ENCODE measurements around the gene SVIP. TPM values are rescaled to one million over a fixed set of nuclear protein-coding genes. Genes with fewer than 3 reads are reported as not detected.

Gene SVIP
- total and polyA plus RNA-seq, 2 donors from 2014 or later: 29.7 to 42.1 TPM

DNA sequence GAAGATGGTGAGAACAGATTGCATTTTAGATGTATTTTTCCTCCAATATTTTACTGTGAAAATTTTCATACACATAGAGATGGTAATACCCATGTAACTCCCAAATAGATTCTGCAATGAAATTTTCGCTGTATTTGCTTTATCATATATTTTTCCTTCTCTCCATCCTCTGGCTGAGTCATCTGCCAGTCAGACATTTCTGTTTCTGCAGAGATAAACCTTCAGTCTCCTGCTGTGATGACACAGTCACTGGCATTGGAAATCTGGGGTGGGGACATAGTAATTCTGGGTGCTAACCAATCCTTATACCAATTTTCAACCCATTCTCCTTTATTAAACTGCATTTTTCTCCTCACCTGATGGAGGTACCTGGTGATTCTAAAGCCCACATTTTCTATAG is 33.7 kb downstream of the SVIP start:
- Histone ChIP-seq H3K36me3 (ENCODE audit: control insufficient read depth in 2 of 3, insufficient read depth in 3 of 3, low read length in 3 of 3) (no peaks in the 10 kb centered on the region), H3K27me3 (ENCODE audit: control insufficient read depth, insufficient read depth, low read length) (no peaks in the 10 kb centered on the region), H3K9me3 (ENCODE audit: control insufficient read depth in 2 of 3, insufficient read depth in 1 of 3, low read length in 3 of 3) (no peaks in the 10 kb centered on the region), H3K9ac (ENCODE audit: low read length in 3 of 3) (no peak overlapping the region), H3K4me1 (ENCODE audit: control insufficient read depth in 2 of 3, insufficient read depth in 2 of 3, low read depth in 1 of 3, low read length in 3 of 3) (no peaks in the 10 kb centered on the region), H3K4me3 (ENCODE audit: low read length in 3 of 3) (no peak overlapping the region), H3K27ac (ENCODE audit: low read depth in 2 of 2, low read length in 2 of 2) (no peak overlapping the region)
- TF ChIP-seq, protein P1, sequence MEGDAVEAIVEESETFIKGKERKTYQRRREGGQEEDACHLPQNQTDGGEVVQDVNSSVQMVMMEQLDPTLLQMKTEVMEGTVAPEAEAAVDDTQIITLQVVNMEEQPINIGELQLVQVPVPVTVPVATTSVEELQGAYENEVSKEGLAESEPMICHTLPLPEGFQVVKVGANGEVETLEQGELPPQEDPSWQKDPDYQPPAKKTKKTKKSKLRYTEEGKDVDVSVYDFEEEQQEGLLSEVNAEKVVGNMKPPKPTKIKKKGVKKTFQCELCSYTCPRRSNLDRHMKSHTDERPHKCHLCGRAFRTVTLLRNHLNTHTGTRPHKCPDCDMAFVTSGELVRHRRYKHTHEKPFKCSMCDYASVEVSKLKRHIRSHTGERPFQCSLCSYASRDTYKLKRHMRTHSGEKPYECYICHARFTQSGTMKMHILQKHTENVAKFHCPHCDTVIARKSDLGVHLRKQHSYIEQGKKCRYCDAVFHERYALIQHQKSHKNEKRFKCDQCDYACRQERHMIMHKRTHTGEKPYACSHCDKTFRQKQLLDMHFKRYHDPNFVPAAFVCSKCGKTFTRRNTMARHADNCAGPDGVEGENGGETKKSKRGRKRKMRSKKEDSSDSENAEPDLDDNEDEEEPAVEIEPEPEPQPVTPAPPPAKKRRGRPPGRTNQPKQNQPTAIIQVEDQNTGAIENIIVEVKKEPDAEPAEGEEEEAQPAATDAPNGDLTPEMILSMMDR (IDR thresholded peaks at IDR 0.05; ENCODE audit: borderline replicate concordance, extremely low read depth, insufficient read depth): no peak
- FAIRE-seq (no peak), DNase-seq (no peak)
- intact Hi-C loops (cut with DNase I): no loop called here

DNA sequence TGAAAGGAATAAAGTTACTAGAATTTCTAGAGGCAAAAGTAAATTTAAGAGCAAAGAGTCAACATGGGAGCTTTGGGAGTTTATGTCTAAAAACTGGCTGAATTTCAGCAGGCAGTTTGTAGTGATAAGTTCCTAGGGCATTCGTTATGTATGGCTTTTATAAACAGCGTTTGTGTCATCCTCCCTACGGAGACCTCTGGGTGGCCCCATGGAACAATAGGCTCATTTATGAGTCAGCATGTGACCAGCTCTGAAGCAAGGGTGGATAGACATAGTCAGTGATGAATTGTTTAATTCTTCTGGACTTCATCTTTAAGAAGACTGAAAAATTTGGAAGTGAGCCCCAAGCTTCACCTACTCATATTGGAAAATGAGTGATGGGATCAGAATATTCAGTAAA is 37.1 kb downstream of the SVIP start:
- Histone ChIP-seq H3K27me3 (ENCODE audit: control insufficient read depth, insufficient read depth, low read length) (no peaks in the 10 kb centered on the region), H3K4me1 (ENCODE audit: control insufficient read depth in 2 of 3, insufficient read depth in 2 of 3, low read depth in 1 of 3, low read length in 3 of 3) (no peaks in the 10 kb centered on the region), H3K9ac (ENCODE audit: low read length in 3 of 3) (no peak overlapping the region), H3K36me3 (ENCODE audit: control insufficient read depth in 2 of 3, insufficient read depth in 3 of 3, low read length in 3 of 3) (no peaks in the 10 kb centered on the region), H3K27ac (ENCODE audit: low read depth in 2 of 2, low read length in 2 of 2) (no peak overlapping the region), H3K4me3 (ENCODE audit: low read length in 3 of 3) (no peak overlapping the region), H3K9me3 (ENCODE audit: control insufficient read depth in 2 of 3, insufficient read depth in 1 of 3, low read length in 3 of 3) (no peaks in the 10 kb centered on the region)
- intact Hi-C loops (cut with DNase I): no loop called here
- DNase-seq: peak in 1 of 5 donors; percentile 19
- TF ChIP-seq, protein P1 (IDR thresholded peaks at IDR 0.05; ENCODE audit: borderline replicate concordance, extremely low read depth, insufficient read depth): no peak
- FAIRE-seq: no peak

DNA sequence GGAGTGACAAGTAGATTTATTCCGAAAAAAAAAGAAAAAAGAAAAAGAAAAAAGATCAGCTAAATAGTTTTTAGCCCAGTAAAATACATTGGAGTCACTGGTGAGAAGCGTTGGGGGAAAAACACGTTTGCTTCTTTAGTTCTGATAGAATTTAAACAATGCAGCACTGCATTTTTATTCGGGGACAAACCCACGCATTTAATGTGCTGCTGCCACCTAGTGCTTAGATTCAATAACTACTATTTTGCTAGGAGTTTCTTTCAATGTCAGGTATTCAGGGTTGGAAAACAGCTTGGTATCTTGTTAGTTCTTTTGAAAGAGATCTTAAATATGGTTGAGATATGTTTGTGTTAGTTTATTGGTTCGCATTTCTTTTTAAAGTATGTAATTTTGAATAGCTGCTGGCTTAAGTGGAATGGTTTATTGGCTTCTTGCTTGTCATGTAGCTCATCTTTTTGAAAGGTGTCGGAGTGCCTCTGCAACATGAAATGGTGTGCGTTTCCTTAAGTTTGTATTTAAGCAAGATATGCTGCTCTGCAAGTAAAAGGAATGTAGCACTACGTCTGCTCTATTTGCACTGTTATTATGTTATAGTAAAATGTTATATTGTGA is 41.9 kb downstream of the SVIP start:
- no peak overlapping the region for H3K9ac ChIP-seq (ENCODE audit: low read length in 3 of 3)
- H3K4me3 ChIP-seq (ENCODE audit: low read length in 3 of 3): no peak overlapping the region
- TF ChIP-seq, protein P1 (IDR thresholded peaks at IDR 0.05; ENCODE audit: borderline replicate concordance, extremely low read depth, insufficient read depth): peak; percentile 55
- peak; percentile 95 for FAIRE-seq
- no peak overlapping the region for H3K27ac ChIP-seq (ENCODE audit: low read depth in 2 of 2, low read length in 2 of 2)
- no peaks in the 10 kb centered on the region for H3K36me3 ChIP-seq (ENCODE audit: control insufficient read depth in 2 of 3, insufficient read depth in 3 of 3, low read length in 3 of 3)
- intact Hi-C loops (cut with DNase I): loop anchor here (10.0 kb wide), 1 partner anchor 453 kb away; the partner anchor contains the start of gene SLC17A6
- H3K4me1 ChIP-seq (ENCODE audit: control insufficient read depth in 2 of 3, insufficient read depth in 2 of 3, low read depth in 1 of 3, low read length in 3 of 3): no peaks in the 10 kb centered on the region
- H3K27me3 ChIP-seq (ENCODE audit: control insufficient read depth, insufficient read depth, low read length): no peaks in the 10 kb centered on the region
- no peaks in the 10 kb centered on the region for H3K9me3 ChIP-seq (ENCODE audit: control insufficient read depth in 2 of 3, insufficient read depth in 1 of 3, low read length in 3 of 3)
- DNase-seq: peak in 3 of 5 donors; percentile 29 to 83 (median 71)

All from kidney (tissue), 14 donors.